Endothelial cell of umbilical vein (primary cell): Measurements from ENCODE around the gene FRY. TPM values are rescaled to one million over a fixed set of nuclear protein-coding genes. Genes with fewer than 3 reads are reported as not detected.

ENCODE experiments used
- BruUV-seq: library from RNA; stranded (reverse); fragments of 400-500 nt; replicated peaks from 2 replicates; lab custom pipeline; 2021; lab: Mats Ljungman, UMichigan
- CTCF ChIA-PET: fragments of 300-600, 350-600 bp; sonication (Branson Sonifier 250); formaldehyde crosslinking; loops from one replicate; lab custom pipeline; 2021; ENCODE audit warnings: antibody characterized with exemption, inconsistent platforms; lab: Charles Lee
- POLR2A ChIA-PET: fragments of 300-600, 350-600 bp; sonication (Branson Sonifier 250); formaldehyde crosslinking; loops from one replicate; lab custom pipeline; 2021; ENCODE audit warnings: antibody characterized with exemption, inconsistent platforms; lab: Charles Lee
- DNase-seq: peaks from one replicate; pipeline ENCODE4 v3.0.0-alpha.2; 2011; ENCODE audit warnings: low read depth, low spot score
- FAIRE-seq: peaks from 2 replicates; lab custom pipeline; 2011; peaks lifted over from hg19 to GRCh38; lab: Jason Lieb, UNC
- H2AFZ ChIP-seq: 2 replicates; pipeline ENCODE4 v1.6.0; 2012; ENCODE audit warnings: low read depth, low read length, control low read depth, inconsistent platforms
- H3K27ac ChIP-seq: 2 replicates; pipeline ENCODE4 v1.5.1; 2011; ENCODE audit warnings: low read depth, mild to moderate bottlenecking, control low read depth, low read length, moderate library complexity; ENCODE audit not compliant: insufficient read depth
- H3K27me3 ChIP-seq, 2 experiments: 2 replicates each; pipeline versions ENCODE4 v1.6.0 to v1.6.1; 2011; ENCODE audit warnings: low read length in 2 of 2, mixed read lengths in 1 of 2; ENCODE audit not compliant: control insufficient read depth in 2 of 2, insufficient read depth in 2 of 2
- H3K36me3 ChIP-seq, 2 experiments: 2 replicates in 1 of 2; 3 replicates in 1 of 2; pipeline ENCODE4 v1.5.1; 2011; ENCODE audit warnings: low read length in 2 of 2, mild to moderate bottlenecking in 1 of 2, moderate library complexity in 1 of 2; ENCODE audit not compliant: control insufficient read depth in 2 of 2, insufficient read depth in 2 of 2; ENCODE audit errors: extremely low read depth in 1 of 2
- H3K4me1 ChIP-seq: 3 replicates; pipeline ENCODE4 v1.5.1; 2011; ENCODE audit warnings: mild to moderate bottlenecking, low read length; ENCODE audit not compliant: control insufficient read depth, insufficient read depth; ENCODE audit errors: extremely low read depth
- H3K4me2 ChIP-seq: 2 replicates; pipeline ENCODE4 v1.6.1; 2011; ENCODE audit warnings: low read length, control low read depth, mixed read lengths; ENCODE audit not compliant: insufficient read depth
- H3K4me3 ChIP-seq, 3 experiments: fragments of 200-600 bp in 1 of 3; sonication (generic), shearing (Covaris generic) in 1 of 3; replicated peaks in 1 of 3; 2 replicates each; pipeline ENCODE4 v1.5.1; 2011 to 2016; ENCODE audit warnings: control low read depth in 3 of 3, low read length in 3 of 3, mild to moderate bottlenecking in 2 of 3, inconsistent platforms in 1 of 3, low read depth in 1 of 3, moderate library complexity in 1 of 3; ENCODE audit not compliant: insufficient read depth in 1 of 3
- H3K79me2 ChIP-seq: 2 replicates; pipeline ENCODE4 v1.6.0; 2012; ENCODE audit warnings: low read length, inconsistent platforms; ENCODE audit not compliant: control insufficient read depth, insufficient read depth
- H3K9ac ChIP-seq: replicated peaks from 2 replicates; pipeline ENCODE3; 2011; ENCODE audit warnings: low read length, control low read depth; ENCODE audit not compliant: insufficient read depth; ENCODE audit errors: extremely low read depth
- H3K9me1 ChIP-seq: replicated peaks from 3 replicates; pipeline ENCODE4 v1.6.0; 2011; ENCODE audit warnings: mild to moderate bottlenecking, low read length; ENCODE audit not compliant: control insufficient read depth, insufficient read depth; ENCODE audit errors: extremely low read depth
- H3K9me3 ChIP-seq: replicated peaks from 2 replicates; pipeline ENCODE4 v1.5.1; 2012; ENCODE audit warnings: low read length, inconsistent platforms; ENCODE audit not compliant: control insufficient read depth, insufficient read depth
- H4K20me1 ChIP-seq: replicated peaks from 2 replicates; pipeline ENCODE3; 2011; ENCODE audit warnings: mild to moderate bottlenecking, low read length; ENCODE audit not compliant: control insufficient read depth, insufficient read depth; ENCODE audit errors: extremely low read depth
- EZH2 ChIP-seq: IDR thresholded peaks from 2 replicates; pipeline ENCODE4 v1.6.1; 2012; ENCODE audit warnings: borderline replicate concordance, low read depth, mild to moderate bottlenecking, moderate library complexity, low read length, inconsistent platforms; ENCODE audit not compliant: severe bottlenecking
- FOS ChIP-seq: IDR thresholded peaks from 2 replicates; pipeline ENCODE4 v1.6.1; 2011; ENCODE audit warnings: mild to moderate bottlenecking, low read length, moderate library complexity, borderline replicate concordance; ENCODE audit not compliant: insufficient read depth
- GATA2 ChIP-seq: IDR thresholded peaks from 2 replicates; pipeline ENCODE4 v1.7.0; 2011; ENCODE audit warnings: low read depth, mild to moderate bottlenecking, moderate library complexity, mixed read lengths, low read length; ENCODE audit not compliant: insufficient read length, insufficient read depth
- JUN ChIP-seq: IDR thresholded peaks from 2 replicates; pipeline ENCODE4 v1.6.1; 2011; ENCODE audit warnings: borderline replicate concordance, low read depth; ENCODE audit not compliant: insufficient read length, insufficient read depth
- MYC ChIP-seq: IDR thresholded peaks from one replicate; pipeline ENCODE4 v1.6.1; 2011; ENCODE audit warnings: mild to moderate bottlenecking, low read depth, low read length
- POLR2A ChIP-seq: IDR thresholded peaks from 2 replicates; pipeline ENCODE4 v1.6.1; 2012; ENCODE audit warnings: low read depth, mild to moderate bottlenecking, control low read depth, low read length
- POLR2AphosphoS5 ChIP-seq: IDR thresholded peaks from 2 replicates; pipeline ENCODE4 v1.6.1; 2012; ENCODE audit warnings: low read depth, mild to moderate bottlenecking, control low read depth, low read length, moderate library complexity; ENCODE audit not compliant: insufficient read depth
- dilution Hi-C: fragments of 300-500 bp; cut with MboI; formaldehyde crosslinking; loops from one replicate; pipeline ENCODE4 v1.15.0; 2019; ENCODE audit warnings: low sequenced_read_pairs; ENCODE audit not compliant: extremely low pct_ligation_motif_present
- intact Hi-C: fragments of 100-400 bp; cut with micrococcal nuclease; formaldehyde crosslinking; loops from one replicate; pipeline ENCODE4 v1.10.0; 2022
- polyA plus RNA-seq, 4 experiments: library from polyadenylated mRNA; depleted of rRNA in 3 of 4; stranded (reverse) in 3 of 4; unstranded in 1 of 4; fragments of >200 nt; gene quantifications; 2 replicates each; pipeline versions ENCODE4 v1.2.1 to v1.2.3, GENCODE V29; 2011 to 2012; ENCODE audit warnings: missing spikeins in 1 of 4
- total RNA-seq: library from RNA; stranded (reverse); gene quantifications from 2 replicates; pipeline ENCODE4 v1.2.3, GENCODE V29; 2021
- TF ChIP-seq, protein P1 (sequence below): IDR thresholded peaks from 2 replicates; pipeline ENCODE4 v1.6.1; 2011; ENCODE audit not compliant: insufficient read depth, insufficient read length

FRY gene
- total and polyA plus RNA-seq, 2 donors (not counting 3 experiments of a cell fraction or from before 2014, with no cell fraction given): 57.3 to 75.8 TPM

DNA sequence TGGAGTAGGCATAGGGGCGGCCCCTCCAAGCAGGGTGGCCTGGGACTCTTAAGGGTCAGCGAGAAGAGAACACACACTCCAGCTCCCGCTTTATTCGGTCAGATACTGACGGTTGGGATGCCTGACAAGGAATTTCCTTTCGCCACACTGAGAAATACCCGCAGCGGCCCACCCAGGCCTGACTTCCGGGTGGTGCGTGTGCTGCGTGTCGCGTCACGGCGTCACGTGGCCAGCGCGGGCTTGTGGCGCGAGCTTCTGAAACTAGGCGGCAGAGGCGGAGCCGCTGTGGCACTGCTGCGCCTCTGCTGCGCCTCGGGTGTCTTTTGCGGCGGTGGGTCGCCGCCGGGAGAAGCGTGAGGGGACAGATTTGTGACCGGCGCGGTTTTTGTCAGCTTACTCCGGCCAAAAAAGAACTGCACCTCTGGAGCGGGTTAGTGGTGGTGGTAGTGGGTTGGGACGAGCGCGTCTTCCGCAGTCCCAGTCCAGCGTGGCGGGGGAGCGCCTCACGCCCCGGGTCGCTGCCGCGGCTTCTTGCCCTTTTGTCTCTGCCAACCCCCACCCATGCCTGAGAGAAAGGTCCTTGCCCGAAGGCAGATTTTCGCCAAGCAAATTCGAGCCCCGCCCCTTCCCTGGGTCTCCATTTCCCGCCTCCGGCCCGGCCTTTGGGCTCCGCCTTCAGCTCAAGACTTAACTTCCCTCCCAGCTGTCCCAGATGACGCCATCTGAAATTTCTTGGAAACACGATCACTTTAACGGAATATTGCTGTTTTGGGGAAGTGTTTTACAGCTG lies 283.9 kb downstream of the FRY start, which contains the start of the genes BRCA2 and ZAR1L:
TSS of gene BRCA2 (plus strand) at position 271 of the 790 bp plus-strand sequence. CDS start 953 bp downstream, outside the sequence.
TSS of gene ZAR1L (minus strand) at position 126 of the 790 bp plus-strand sequence. CDS start 3,438 bp downstream, outside the sequence.
- peak within 1 kb of the TSS; percentile 88 for H3K27ac ChIP-seq
- H3K36me3 ChIP-seq: no peaks in the 10 kb centered on the region
- H3K9ac ChIP-seq: peak within 1 kb of the TSS; percentile 91
- ChIA-PET POLR2A (interaction anchor here (0.7 to 1.9 kb wide), 2 partner anchors 52 to 60 kb away, joined by 4 to 5 read pairs; no protein-coding TSS in a partner anchor), CTCF (interaction anchor here (0.7 to 2.2 kb wide), 10 partner anchors 9 to 405 kb away, joined by 3 to 17 read pairs (median 4); partner anchors contain the start of gene PDS5B)
- peak within 1 kb of the TSS; percentile 37 to 96 (median 56) for H3K4me3 ChIP-seq
- H3K27me3 ChIP-seq: no peaks in the 10 kb centered on the region
- H3K4me2 ChIP-seq: peak within 1 kb of the TSS; percentile 97
- no TSS peak for BruUV-seq
- peaks cover 6% of the 10 kb centered on the region for H3K79me2 ChIP-seq
- dilution Hi-C loops (no loop called here), intact Hi-C loops (loop anchor here (1.0 to 10.0 kb wide), 5 partner anchors 54 to 1227 kb away; partner anchors contain the start of genes FRY, N4BP2L2 and PDS5B)
- no peaks in the 10 kb centered on the region for H4K20me1 ChIP-seq
- FAIRE-seq (peak; percentile 83), DNase-seq (peak; percentile 86)
- H3K4me1 ChIP-seq: peaks cover 14% of the 10 kb centered on the region
- H3K9me1 ChIP-seq: no peaks in the 10 kb centered on the region
- peak; percentile 91 for TF ChIP-seq POLR2AphosphoS5
- no peak for TF ChIP-seq FOS
- TF ChIP-seq GATA2: no peak
- TF ChIP-seq MYC: no peak
- no peak for TF ChIP-seq EZH2
- no peak for TF ChIP-seq JUN
- peak; percentile 53 for TF ChIP-seq POLR2A
- TF ChIP-seq, protein P1, sequence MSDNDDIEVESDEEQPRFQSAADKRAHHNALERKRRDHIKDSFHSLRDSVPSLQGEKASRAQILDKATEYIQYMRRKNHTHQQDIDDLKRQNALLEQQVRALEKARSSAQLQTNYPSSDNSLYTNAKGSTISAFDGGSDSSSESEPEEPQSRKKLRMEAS: peak; percentile 98
- H3K9me3 ChIP-seq: no peaks in the 10 kb centered on the region
- peak within 1 kb of the TSS; percentile 85 for H2AFZ ChIP-seq
